HG02884 (cell line): Measurements from ENCODE around the gene ELOVL1.
"Not testable (repeated sequence)": the region's sequence is repeated elsewhere in the genome, so short reads cannot be mapped to it uniquely, and the experiment has no call there.

Experiments
- ATAC-seq: cut with Tn5 transposase; IDR thresholded peaks from one replicate; pipeline ENCODE4 v1.9.1; 2021; ENCODE audit warnings: mild to moderate bottlenecking, moderate library complexity; ENCODE audit not compliant: unreplicated experiment

The ELOVL1 gene

DNA sequence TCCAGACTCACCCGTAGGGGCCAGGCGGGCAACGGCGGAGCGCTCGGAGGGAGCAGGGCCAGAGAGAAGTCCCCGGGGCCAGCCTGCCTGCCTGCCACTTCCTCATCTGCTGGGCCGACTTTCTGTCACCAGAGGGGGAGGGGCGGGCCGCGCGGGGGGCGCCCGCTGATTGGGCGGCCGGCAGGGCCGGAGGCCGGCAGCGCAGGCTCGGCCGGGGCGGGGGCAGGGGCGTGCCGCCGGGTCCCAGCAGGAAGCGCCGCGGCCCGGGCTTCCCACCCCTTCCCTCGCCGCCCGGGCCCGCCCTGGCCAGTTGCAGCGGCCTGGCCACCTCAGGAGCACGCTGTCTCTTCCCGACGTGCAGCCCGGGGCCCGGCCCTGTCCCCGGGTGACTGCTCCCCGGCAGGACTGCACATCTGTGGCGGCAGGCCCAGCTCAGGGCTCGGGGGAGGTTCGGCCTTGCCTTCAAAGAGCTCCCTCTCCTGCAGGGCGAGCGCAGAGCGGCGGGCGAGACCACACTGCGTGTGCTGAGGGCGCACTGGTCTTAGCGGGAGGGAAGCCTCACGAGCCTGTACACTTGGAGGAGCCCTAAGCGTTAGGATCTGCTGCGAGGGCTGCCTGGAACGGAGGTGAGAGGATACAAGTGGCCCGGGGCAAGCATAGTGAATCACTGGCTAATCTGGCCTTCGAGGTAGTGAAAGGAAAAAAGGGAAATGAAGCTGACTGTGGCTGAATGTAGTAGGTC, at the start of gene ELOVL1:
Gene ELOVL1 (minus strand): TSS at position 108 of the 742 bp plus-strand sequence. CDS start 2,402 bp downstream, outside the sequence.
- ATAC-seq: peak; percentile 60

DNA sequence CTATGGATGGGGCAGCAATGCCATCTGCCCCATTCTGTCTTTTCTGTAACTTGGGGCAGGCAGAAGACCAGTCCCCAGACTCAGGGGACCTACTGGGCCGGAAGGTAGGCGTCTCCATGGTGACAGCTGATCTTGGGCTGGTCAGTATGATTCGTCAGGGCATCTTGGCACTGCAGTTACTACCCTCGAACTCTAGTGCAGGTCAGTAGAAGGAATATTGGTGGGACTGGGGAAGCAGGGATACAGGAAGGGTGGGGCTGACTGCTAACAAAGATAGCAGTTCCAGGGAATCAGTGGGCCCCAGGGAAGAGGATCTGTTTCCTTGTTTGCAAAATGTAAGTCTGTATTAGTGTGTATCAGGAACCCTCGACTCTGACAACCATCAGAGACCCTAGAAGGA, 48.1 kb upstream of the ELOVL1 start:
- ATAC-seq: no peak

DNA sequence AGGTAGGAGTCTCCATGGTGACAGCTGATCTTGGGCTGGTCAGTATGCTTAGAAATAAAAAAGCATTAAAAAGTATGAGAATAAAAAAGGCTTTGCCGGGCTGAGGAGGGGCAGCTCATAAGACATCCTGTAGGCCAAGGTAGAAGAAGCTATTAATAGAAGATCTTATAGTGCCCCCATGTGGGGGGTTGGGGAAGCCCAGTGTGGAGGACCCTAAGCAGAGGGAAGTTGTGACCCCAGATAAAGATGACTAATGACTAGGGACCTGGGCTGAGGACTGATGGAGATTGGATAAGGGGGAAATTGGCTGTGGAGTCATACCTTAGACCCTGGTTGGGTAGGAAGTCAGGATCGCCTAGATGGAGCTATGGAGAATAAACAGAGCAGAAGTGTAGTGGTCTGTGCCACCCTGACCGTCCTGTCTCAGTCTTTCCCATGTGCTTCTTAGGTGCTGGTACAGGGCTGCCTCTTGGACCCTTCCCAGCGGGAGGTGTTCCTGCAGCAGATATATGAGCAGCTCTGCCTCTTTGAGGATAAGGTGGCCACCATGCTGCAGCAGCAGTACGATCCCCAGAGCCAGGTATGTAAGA, 46.9 kb upstream of the ELOVL1 start:
- no peak for ATAC-seq

DNA sequence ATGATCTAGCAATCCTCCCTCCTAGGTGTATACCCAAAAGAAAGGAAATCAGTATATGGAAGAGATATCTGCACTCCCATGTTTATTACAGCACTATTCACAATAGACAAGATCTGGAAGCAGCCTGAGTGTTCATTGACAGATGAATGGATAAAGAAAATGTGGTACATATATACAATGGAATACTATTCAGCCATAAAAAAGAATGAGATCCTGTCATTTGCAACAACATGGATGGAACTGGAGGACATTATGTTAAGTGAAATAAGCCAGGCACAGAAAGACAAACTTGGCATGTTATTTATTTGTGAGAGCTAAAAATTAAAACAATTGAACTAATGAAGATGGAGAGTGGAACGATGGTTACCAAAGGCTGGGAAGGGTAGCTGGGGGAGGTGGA, 45.6 kb upstream of the ELOVL1 start:
- not testable (repeated sequence) for ATAC-seq

DNA sequence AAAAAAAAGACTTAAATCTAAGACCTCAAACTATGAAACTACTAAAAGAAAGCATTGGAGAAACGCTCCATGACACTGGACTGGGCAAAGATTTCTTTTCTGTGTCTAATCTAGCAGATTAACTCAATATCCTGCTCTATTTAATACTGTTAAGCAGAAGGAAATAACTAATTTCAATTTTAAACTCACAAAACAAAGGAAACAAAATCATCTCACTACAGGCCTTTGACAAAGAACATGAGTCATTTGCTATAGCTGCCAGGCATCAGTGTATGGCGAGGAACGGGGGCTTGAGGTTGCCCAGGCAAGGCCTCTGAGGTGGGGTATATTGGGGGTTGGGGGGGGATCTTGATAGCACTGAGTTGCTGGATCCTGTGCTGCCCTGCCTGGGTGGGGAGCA, 42.8 kb upstream of the ELOVL1 start:
- no peak for ATAC-seq

DNA sequence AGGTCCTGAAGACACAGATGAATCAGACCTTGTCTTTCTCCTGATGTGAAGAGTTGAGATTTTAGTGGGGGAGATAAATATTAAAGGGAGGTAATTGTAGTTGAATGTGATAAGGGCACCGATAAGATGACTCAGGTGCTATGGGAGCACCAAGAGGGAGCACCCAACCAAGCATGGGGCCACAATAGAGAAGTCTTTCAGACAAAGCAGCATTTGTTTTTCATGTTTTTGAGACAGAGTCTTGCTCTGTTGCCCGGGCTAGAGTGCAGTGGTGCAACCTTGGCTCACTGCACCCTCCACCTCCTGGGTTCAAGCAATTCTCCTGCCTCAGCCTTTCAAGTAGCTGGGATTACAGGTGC, 38.0 kb upstream of the ELOVL1 start:
- ATAC-seq: no peak

DNA sequence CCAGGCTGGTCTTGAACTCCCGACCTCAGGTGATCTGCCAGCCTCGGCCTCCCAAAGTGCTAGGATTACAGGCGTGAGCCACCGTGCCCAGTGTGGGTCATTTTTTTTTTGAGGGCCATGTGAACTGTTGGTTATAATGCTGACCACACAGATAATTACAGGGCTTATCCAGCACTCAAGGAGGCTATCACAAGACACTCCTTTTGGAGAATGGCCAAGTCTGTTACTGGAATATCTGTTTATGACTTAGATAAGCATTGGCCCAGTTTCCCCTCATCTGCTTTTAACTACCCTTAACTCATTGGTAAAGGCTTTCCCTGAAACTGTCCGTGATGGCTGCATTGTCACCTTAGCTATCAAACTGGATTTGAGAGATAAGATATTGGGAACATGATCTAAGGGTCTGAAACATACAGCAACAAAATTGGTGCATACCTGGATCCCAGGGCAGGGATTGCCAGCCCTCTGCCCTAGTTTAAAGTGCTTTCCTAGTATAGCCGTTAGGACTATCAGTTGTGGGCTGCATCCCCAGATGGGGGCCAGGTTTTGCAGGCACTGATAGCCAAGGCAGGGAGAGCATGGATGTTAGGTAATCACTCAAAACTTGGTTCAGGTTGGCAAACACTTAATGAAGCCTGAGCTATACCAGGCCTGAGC, 37.5 kb upstream of the ELOVL1 start:
- no peak for ATAC-seq

DNA sequence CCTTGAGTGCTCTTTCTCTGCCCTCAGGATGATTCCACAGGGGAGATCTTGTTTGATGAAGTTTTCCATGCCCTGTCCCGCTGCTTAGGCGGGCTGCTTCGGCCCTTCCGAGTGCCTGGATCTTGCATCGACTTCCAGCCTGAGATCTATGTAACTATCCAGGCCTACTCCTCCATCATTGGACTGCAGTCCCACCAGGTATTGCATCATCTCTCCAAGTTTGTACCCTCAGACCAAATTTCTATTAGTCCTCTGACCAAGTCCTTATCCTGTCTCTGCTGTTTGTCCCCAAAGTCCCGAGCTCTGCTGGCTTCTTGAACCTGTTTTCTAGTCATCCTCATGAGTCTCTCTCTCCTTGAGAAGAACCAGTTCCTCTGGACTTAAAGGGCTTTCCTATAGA, 36.5 kb upstream of the ELOVL1 start:
- no peak for ATAC-seq

DNA sequence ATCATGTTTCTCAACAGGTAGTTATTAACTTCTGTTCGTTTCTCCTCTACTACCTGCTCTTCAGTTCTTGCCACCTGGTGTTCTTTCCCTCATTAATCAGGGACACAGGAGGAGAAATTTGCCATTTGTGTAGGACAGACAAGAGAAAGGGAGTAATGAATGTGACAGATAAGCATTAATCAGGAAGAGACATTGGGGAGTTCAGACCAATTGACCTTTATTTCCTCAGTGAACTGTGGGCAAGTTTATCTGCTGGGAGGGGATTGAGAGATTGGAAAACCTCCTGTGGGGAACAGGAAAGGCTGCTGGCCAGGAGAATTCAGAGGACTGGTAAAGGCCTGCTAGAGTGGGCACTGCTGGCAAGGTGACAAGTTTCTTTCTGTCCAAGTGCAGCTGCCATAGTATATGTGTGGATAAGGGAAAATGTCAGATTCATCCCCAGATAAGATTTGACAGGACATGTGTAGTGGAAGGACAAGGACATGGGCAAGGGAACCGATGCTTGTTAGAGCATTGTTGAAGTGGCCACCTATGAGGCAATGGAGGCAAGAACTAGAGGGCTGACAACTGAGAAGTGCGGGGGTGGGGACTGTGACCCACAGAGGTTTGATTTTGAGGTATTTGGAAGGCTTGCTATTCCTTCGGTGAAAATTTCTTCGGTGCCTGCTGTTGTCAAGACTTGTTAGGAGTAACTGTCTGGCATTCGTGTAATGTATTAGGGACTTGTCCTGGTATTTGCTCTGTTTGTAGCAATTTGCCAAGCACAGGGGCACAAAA, 34.5 kb upstream of the ELOVL1 start:
- no peak for ATAC-seq

DNA sequence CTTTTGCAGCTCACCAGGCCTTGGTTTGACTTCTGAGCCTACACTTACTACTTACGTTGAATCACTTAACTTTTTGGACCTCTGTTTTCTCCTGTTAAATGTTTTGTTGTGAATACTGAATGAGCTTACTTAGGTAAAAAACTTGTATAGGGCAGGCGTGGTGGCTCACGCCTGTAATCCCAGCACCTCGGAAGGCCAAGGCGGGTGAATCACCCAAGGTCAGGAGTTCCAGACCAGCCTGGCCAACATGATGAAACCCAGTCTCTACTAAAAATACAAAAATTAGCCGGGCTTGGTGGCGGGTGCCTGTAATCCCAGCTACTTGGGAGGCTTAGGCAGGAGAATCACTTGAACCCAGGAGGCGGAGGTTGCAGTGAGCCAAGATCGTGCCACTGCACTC, 32.6 kb upstream of the ELOVL1 start:
- not testable (repeated sequence) for ATAC-seq

DNA sequence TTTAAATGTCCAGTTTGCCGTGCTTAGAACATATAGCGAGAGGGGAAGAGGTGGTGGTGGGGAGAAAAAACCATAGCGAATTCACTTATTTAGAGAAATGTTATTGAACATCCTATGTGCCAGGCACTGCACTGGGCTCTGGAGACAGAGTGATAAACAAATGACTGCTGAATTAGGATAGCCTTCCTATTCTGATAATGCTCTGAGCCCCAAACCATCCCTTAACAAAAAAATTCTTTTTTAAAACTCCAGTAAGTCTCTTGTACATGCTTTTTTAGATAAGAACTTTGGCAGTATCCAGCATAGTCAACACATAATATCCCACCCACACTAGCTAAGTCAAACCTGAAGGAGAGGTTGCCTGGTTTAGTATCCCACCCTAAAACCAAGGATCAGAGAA, 30.4 kb upstream of the ELOVL1 start:
- ATAC-seq: no peak

DNA sequence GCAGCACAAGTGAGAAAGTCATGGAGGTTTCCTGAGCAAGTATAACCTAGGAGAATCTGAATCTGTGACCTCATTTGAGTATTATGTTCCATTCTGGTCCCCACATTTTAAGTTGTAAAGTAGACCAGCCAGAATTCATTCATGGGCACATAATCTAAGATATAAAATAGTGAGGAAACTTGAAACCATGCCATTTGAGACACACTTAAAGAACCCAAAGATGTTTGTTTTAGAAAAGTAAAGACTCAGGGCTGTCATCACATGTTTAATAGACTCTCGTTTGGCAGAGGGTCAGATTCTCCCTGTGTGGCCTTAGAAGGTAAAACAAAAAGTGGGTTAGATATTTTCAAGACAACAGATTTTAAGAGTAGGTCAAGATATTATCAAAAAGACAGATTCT, 28.2 kb upstream of the ELOVL1 start:
- no peak for ATAC-seq

DNA sequence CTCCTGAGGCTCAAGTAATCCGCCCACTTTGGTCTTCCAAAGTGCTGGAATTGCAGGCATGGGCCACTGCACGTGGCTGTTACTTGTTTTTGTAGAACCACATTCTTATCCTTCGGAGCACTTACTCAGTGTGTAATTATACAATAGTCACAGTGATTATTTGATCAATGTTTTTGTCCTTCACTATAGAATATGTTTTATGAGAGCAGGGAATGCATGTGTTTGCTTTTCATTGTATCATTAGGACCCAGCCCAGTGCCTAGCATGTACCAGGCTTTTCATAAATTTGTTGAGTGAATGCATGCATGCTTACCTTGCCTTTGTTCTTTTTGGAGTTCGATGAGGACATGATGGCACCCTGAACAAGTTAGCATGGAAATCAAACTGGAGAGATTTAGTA, 27.7 kb upstream of the ELOVL1 start:
- ATAC-seq: no peak

DNA sequence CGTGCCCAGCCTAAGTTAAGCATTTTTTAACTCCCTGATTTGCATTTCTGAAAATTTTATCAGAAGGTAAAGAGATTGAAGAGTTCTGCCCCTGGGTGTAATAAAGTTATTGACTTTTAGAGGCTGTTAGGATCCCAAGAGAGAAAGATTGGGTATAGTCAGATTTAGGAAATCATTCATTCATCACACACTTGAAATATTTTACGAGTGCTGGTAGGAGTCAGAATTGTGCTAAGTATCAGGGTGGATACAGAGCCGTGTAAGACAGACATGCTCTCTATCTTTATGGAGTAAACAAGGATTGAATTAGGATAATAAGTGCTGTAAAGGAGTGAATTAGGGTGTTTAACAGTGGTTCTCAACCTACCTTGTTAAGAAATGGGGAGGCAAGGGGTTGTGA, 24.9 kb upstream of the ELOVL1 start:
- ATAC-seq: no peak

DNA sequence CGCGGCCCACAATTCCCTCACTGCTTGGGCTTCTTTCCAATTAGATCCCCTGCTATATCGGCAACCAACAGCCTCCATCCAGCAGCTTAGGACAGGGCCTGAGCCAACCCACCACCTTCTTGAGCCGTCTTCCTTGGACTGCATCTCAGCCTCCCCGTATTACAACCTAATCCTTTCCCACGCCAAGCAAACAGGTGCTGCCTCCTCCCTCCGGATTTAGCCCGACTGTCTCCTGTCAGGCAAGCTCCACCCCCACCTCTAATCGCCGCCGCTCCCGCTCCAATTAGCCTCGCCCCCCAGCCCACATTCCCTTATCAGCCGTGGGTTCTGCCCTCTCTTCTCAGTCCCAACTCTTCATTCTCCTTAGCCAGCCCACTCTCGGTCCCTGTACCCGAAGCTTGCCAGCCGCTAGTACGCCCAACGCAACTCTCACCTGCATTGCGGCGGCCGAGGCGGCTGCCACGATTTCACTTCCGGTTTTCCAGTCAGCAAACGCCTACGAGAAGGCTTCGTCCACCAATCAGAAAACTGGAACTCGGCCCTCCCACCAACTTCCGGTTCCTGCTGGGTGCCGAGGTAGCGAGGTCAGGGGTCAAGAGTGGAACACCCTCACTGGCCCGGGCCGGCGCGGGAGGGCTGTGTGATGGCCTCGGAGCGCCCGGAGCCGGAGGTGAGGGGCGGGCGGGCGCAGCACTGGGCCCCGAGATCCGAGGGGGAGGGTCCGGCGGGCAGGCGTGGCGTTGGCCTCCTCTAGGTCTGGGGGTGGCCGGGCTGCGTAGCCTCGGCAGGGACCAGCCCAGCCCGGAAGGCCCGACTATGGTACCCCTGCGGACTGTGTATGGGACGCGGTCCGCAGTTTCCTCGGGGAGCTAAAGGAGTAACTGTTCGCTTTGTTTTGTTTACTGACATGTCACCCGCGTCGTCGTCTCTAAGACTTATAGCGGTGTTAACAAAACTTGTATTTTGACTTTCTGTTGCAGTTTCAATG, 21.8 kb upstream of the ELOVL1 start, which contains the start of the genes MED8 and SZT2:
Gene MED8 (minus strand): TSS at position 475 of the 988 bp plus-strand sequence. CDS start 36 bp downstream, at position 439.
Gene SZT2 (plus strand): TSS at position 574 of the 988 bp plus-strand sequence. CDS start 70 bp downstream, at position 644.
- peak; percentile 87 for ATAC-seq

DNA sequence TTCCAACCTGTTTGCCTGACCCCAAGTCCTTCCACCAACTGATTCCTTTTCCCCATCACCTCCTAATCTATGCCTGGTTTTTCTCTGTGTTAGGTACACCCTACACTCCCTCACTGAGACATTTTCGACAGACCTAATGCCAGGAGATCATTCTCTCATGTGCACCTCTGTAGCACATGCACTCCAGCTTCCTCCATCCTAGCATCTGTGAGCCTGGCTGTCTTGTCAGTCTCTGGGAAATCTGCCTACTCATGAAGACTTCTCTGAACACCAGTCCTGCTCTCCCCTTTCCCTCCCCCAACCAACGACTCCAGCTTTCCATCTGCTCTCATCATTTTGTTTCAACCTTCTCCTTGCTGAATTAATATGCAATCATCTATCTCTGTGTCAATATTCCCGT, 20.8 kb upstream of the ELOVL1 start:
- no peak for ATAC-seq

DNA sequence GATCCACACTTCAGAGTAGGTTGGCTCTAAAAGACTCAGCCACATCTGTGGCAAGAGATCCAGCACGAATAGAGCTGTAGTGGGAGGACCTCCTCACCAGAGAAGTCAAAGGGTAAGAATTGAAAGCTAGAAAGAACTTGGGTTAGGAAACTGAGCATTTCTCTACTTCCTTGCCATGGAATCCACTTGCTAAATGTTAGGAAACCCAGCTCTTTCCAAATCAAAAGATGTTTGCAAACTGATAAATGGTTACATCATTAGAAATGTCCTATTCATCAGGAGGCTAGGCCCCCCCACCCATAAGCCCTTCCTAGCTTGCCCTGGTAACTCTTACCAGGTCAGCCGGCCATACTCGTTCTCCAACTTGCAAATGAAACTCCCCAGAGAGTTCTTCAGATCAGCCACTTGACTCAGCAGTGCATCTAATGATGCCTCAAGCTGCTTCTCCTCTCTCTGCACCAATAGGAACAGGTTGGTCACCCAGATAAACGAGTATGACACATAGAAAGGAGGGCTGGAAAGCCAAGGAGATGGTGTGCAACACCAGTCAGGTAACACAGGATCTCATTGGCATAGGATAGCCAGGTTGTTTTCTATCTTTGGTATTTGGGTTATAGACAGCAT, 20.3 kb upstream of the ELOVL1 start:
- ATAC-seq: no peak

DNA sequence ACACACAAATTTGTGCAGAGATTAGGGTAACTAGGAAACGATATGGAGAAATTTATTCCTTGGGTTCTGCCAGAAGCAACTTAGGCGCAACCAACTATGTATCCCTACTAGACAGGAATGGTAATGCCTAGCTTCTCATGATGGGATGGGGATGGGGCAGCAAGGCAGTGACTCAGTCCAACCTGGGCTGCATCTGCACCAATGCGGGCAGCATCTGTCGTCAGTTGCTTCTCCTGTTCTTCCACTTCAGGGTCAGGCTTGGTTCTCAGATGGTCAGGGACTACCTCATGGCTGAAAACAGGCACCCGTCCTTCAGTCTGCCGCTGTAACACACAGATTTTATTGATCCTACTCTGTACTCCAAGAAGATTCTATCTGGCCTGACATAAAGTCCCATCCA, 18.9 kb upstream of the ELOVL1 start:
- no peak for ATAC-seq

DNA sequence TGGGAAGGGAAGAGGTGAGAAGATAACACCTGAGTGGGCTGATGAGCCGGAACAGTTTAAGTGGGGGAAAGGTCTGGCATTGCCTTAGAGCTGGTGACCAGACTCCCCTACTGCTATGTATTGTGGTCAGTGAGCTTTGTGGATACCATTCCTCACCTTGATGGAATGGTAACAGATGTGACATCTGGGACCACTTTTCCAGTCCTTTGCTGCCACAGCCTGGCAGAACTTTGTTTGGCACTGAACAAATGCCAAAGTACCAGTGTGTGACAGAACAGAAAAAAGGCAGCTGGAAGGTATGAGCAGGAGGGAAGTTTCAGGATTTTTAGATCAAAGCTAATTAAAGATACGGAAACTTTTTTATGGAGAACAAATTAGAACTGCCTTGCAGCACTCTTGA, 15.6 kb upstream of the ELOVL1 start:
- no peak for ATAC-seq
